ENCODE results near the gene ADGRA1. TPM values are rescaled to one million over a fixed set of nuclear protein-coding genes. Genes with fewer than 3 reads are reported as not detected.

ADGRA1 gene
- total and polyA plus RNA-seq, 10 of the 15 experiments (the other 5 are each of a cell fraction or from before 2014, with no cell fraction given) = not detected

GRCh38 chr10:133141144-133141957 lies 53.6 kb downstream of the ADGRA1 start:
- BruUV-seq (replicated peaks) = no TSS peak
- ChIA-PET SMC1A (ENCODE audit: uncharacterized antibody, unreplicated experiment) (no interaction called here), POLR2A (no interaction called here), RAD21 (ENCODE audit: unreplicated experiment) (no interaction called here), CTCF (no interaction called here)
- Histone ChIP-seq H3K27me3 (replicated peaks in 1 of 2; ENCODE audit: control insufficient read depth in 2 of 2, insufficient read depth in 2 of 2, low read length in 1 of 2) (no peaks in the 10 kb centered on the region), H2AFZ (ENCODE audit: control insufficient read depth, low read depth, low read length) (no peak overlapping the region), H4K20me1 (ENCODE audit: control insufficient read depth, insufficient read depth) (no peaks in the 10 kb centered on the region), H3K9ac (ENCODE audit: control insufficient read depth, insufficient read depth, low read length) (no peak overlapping the region), H3K9me3 (replicated peaks; ENCODE audit: control insufficient read depth, insufficient read depth, low read length) (no peaks in the 10 kb centered on the region), H3K4me1 (ENCODE audit: control insufficient read depth, insufficient read depth, low read length) (no peaks in the 10 kb centered on the region), H3K79me2 (ENCODE audit: control insufficient read depth, insufficient read depth, low read length) (no peaks in the 10 kb centered on the region), H3K27ac (ENCODE audit: control insufficient read depth, insufficient read depth) (no peak overlapping the region), H3K4me3 (no peak overlapping the region), H3K36me3 (ENCODE audit: control insufficient read depth in 2 of 2, insufficient read depth in 2 of 2, low read length in 1 of 2) (no peaks in the 10 kb centered on the region), H3K4me2 (ENCODE audit: control insufficient read depth, insufficient read depth) (no peak overlapping the region)
- in situ Hi-C loops (cut with MboI) (loop anchor here (5.0 kb wide), 1 partner anchor 166 kb away; the partner anchor contains the start of genes TUBGCP2 and ZNF511), intact Hi-C loops (cut with micrococcal nuclease; ENCODE audit: unreplicated experiment) (no loop called here)
- WGBS (ENCODE audit: insufficient coverage, insufficient replicate concordance, low lambda C conversion rate, missing lambda C conversion rate) = 44% methylated on average over 26 of the region's 28 CpGs
- ATAC-seq = no peak
- no peak for DNase-seq (ENCODE audit: low read depth, low spot score)
- no peak for FAIRE-seq
- no peak for TF ChIP-seq HDGF (IDR thresholded peaks at IDR 0.05)
- TF ChIP-seq MTA2 (IDR thresholded peaks at IDR 0.05; ENCODE audit: low read depth) = no peak
- TF ChIP-seq BCLAF1 (IDR thresholded peaks at IDR 0.05) = no peak
- no peak for TF ChIP-seq HCFC1 (IDR thresholded peaks at IDR 0.05; ENCODE audit: low read length)
- TF ChIP-seq KLF5 (IDR thresholded peaks at IDR 0.05; ENCODE audit: partially characterized antibody) = no peak
- no peak for TF ChIP-seq CREB1 (IDR thresholded peaks at IDR 0.05; ENCODE audit: low read depth)
- no peak for TF ChIP-seq YY1 (IDR thresholded peaks at IDR 0.05; ENCODE audit: low read depth, low read length)
- no peak for TF ChIP-seq ETV6 (conservative IDR thresholded peaks at IDR 0.05 in 1 of 2, IDR thresholded peaks at IDR 0.05 in 1 of 2; ENCODE audit: borderline replicate concordance in 1 of 2, low read depth in 1 of 2)
- no peak for TF ChIP-seq EED (IDR thresholded peaks at IDR 0.05; ENCODE audit: low read depth)
- TF ChIP-seq E2F4 (IDR thresholded peaks at IDR 0.05; ENCODE audit: low read depth, low read length) = no peak
- no peak for TF ChIP-seq IRF4 (IDR thresholded peaks at IDR 0.05; ENCODE audit: low read depth, low read length)
- TF ChIP-seq SMAD5 (IDR thresholded peaks at IDR 0.05; ENCODE audit: low read depth) = no peak
- no peak for TF ChIP-seq WRNIP1 (IDR thresholded peaks at IDR 0.05; ENCODE audit: borderline replicate concordance, low read depth, low read length)
- TF ChIP-seq REST (IDR thresholded peaks at IDR 0.05; ENCODE audit: low read depth, low read length) = no peak
- no peak for TF ChIP-seq ZNF622 (IDR thresholded peaks at IDR 0.05)
- TF ChIP-seq ZBED1 (IDR thresholded peaks at IDR 0.05; ENCODE audit: borderline replicate concordance) = no peak
- no peak for TF ChIP-seq IRF3 (IDR thresholded peaks at IDR 0.05)
